Measurements from ENCODE around the gene EPS8L3. TPM values are rescaled to one million over a fixed set of nuclear protein-coding genes. Genes with fewer than 3 reads are reported as not detected.

The EPS8L3 gene
- total and polyA plus RNA-seq, 2 donors (not counting 3 experiments of a cell fraction or from before 2014, with no cell fraction given), result not detected

GRCh38 chr1:109754738-109755137 lies 9.0 kb downstream of the EPS8L3 start:
- ChIA-PET POLR2A (interaction anchor here (1.4 kb wide), 1 partner anchor 15 kb away, joined by 6 read pairs; no protein-coding TSS in a partner anchor), CTCF (interaction anchor here (1.0 to 2.5 kb wide), 5 partner anchors 19 to 209 kb away, joined by 4 to 9 read pairs (median 7); no protein-coding TSS in a partner anchor)
- intact Hi-C loops (cut with micrococcal nuclease), result no loop called here
- DNase-seq (ENCODE audit: low read depth, low spot score), result peak; percentile 29
- no peak for FAIRE-seq
- Histone ChIP-seq H3K27ac (ENCODE audit: insufficient read depth, low read depth, low read length) (no peak overlapping the region), H2AFZ (ENCODE audit: low read depth, low read length) (no peak overlapping the region), H3K79me2 (ENCODE audit: control insufficient read depth, insufficient read depth, low read length) (no peaks in the 10 kb centered on the region), H3K9me3 (replicated peaks; ENCODE audit: control insufficient read depth, insufficient read depth, low read length) (no peaks in the 10 kb centered on the region), H3K9ac (replicated peaks; ENCODE audit: extremely low read depth, insufficient read depth, low read length) (no peak overlapping the region), H4K20me1 (replicated peaks; ENCODE audit: control insufficient read depth, extremely low read depth, insufficient read depth, low read length) (no peaks in the 10 kb centered on the region), H3K4me2 (ENCODE audit: insufficient read depth, low read length) (peak overlapping the region; percentile 5), H3K9me1 (replicated peaks; ENCODE audit: control insufficient read depth, extremely low read depth, insufficient read depth, low read length) (no peaks in the 10 kb centered on the region), H3K4me1 (ENCODE audit: control insufficient read depth, extremely low read depth, insufficient read depth, low read length) (no peaks in the 10 kb centered on the region), H3K4me3 (replicated peaks in 1 of 3; ENCODE audit: insufficient read depth in 1 of 3, low read depth in 1 of 3, low read length in 3 of 3) (no peak overlapping the region), H3K27me3 (ENCODE audit: control insufficient read depth in 2 of 2, insufficient read depth in 2 of 2, low read length in 2 of 2) (peaks cover 8 to 17% of the 10 kb centered on the region in 2 experiments), H3K36me3 (ENCODE audit: control insufficient read depth in 2 of 2, extremely low read depth in 1 of 2, insufficient read depth in 2 of 2, low read length in 2 of 2) (no peaks in the 10 kb centered on the region)
- dilution Hi-C loops (cut with MboI; ENCODE audit: extremely low pct_ligation_motif_present, low sequenced_read_pairs), result no loop called here
- no TSS peak for BruUV-seq (replicated peaks)
- TF ChIP-seq EZH2 (IDR thresholded peaks at IDR 0.05; ENCODE audit: borderline replicate concordance, low read depth, low read length, severe bottlenecking) (no peak), POLR2A (IDR thresholded peaks at IDR 0.05; ENCODE audit: low read depth, low read length) (no peak), MYC (IDR thresholded peaks at IDR 0.05; ENCODE audit: low read depth, low read length) (no peak), FOS (IDR thresholded peaks at IDR 0.05; ENCODE audit: borderline replicate concordance, insufficient read depth, low read length) (no peak)
- TF ChIP-seq, protein P1, sequence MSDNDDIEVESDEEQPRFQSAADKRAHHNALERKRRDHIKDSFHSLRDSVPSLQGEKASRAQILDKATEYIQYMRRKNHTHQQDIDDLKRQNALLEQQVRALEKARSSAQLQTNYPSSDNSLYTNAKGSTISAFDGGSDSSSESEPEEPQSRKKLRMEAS (IDR thresholded peaks at IDR 0.05; ENCODE audit: insufficient read depth, insufficient read length), result no peak

DNA sequence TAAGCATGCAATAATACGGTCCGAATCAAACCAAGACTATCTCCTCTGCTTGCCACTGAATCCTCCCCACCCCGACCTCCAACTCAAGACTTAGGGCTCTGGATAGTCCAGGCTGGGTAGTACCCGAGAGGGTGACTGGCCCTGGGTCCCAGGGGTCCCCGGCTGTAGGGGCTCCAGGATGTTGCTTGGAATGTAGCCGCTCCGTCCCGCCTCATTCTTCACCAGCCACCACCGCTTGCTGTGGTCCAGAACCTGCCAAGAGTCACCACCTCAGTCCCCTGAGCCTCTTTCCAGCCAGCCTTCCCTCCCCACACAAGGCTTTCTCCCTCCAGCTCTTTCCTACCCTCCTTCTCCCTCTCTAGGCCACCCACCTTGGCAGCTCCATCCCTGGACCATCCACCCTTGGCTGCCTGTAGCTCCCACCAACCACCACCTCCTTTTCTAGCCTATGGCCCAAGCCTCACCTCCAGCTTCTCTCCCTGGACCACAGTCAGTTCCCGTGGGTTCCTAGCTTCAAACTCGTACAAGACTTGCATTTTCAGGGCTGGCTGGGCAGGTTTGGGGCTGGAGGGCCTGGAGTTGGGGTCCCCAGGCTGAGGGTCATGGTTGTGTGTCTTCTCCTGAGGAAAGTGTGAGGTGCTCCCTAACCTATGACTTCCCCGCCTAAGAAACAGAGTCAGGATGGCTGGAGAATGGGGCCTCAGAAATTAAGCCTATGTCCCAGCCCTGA lies 12.0 kb downstream of the EPS8L3 start:
- FAIRE-seq, result no peak
- Histone ChIP-seq H3K4me3 (replicated peaks in 1 of 3; ENCODE audit: insufficient read depth in 1 of 3, low read depth in 1 of 3, low read length in 3 of 3) (no peak overlapping the region), H3K27me3 (ENCODE audit: control insufficient read depth in 2 of 2, insufficient read depth in 2 of 2, low read length in 2 of 2) (peaks cover 14 to 22% of the 10 kb centered on the region in 2 experiments), H3K9me1 (replicated peaks; ENCODE audit: control insufficient read depth, extremely low read depth, insufficient read depth, low read length) (no peaks in the 10 kb centered on the region), H3K9ac (replicated peaks; ENCODE audit: extremely low read depth, insufficient read depth, low read length) (no peak overlapping the region), H3K79me2 (ENCODE audit: control insufficient read depth, insufficient read depth, low read length) (no peaks in the 10 kb centered on the region), H3K27ac (ENCODE audit: insufficient read depth, low read depth, low read length) (no peak overlapping the region), H2AFZ (ENCODE audit: low read depth, low read length) (no peak overlapping the region), H3K4me2 (ENCODE audit: insufficient read depth, low read length) (no peak overlapping the region), H3K4me1 (ENCODE audit: control insufficient read depth, extremely low read depth, insufficient read depth, low read length) (no peaks in the 10 kb centered on the region), H3K9me3 (replicated peaks; ENCODE audit: control insufficient read depth, insufficient read depth, low read length) (no peaks in the 10 kb centered on the region), H3K36me3 (ENCODE audit: control insufficient read depth in 2 of 2, extremely low read depth in 1 of 2, insufficient read depth in 2 of 2, low read length in 2 of 2) (no peaks in the 10 kb centered on the region), H4K20me1 (replicated peaks; ENCODE audit: control insufficient read depth, extremely low read depth, insufficient read depth, low read length) (no peaks in the 10 kb centered on the region)
- no peak for DNase-seq (ENCODE audit: low read depth, low spot score)
- intact Hi-C loops (cut with micrococcal nuclease), result no loop called here
- dilution Hi-C loops (cut with MboI; ENCODE audit: extremely low pct_ligation_motif_present, low sequenced_read_pairs), result no loop called here
- CTCF ChIA-PET, result no interaction called here
- POLR2A ChIA-PET, result no interaction called here
- BruUV-seq (replicated peaks), result no TSS peak
- TF ChIP-seq, protein P2, sequence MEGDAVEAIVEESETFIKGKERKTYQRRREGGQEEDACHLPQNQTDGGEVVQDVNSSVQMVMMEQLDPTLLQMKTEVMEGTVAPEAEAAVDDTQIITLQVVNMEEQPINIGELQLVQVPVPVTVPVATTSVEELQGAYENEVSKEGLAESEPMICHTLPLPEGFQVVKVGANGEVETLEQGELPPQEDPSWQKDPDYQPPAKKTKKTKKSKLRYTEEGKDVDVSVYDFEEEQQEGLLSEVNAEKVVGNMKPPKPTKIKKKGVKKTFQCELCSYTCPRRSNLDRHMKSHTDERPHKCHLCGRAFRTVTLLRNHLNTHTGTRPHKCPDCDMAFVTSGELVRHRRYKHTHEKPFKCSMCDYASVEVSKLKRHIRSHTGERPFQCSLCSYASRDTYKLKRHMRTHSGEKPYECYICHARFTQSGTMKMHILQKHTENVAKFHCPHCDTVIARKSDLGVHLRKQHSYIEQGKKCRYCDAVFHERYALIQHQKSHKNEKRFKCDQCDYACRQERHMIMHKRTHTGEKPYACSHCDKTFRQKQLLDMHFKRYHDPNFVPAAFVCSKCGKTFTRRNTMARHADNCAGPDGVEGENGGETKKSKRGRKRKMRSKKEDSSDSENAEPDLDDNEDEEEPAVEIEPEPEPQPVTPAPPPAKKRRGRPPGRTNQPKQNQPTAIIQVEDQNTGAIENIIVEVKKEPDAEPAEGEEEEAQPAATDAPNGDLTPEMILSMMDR (IDR thresholded peaks at IDR 0.05; ENCODE audit: extremely low read depth in 1 of 2, insufficient read depth in 1 of 2, low read depth in 1 of 2, low read length in 2 of 2), result no peak
- TF ChIP-seq EZH2 (IDR thresholded peaks at IDR 0.05; ENCODE audit: borderline replicate concordance, low read depth, low read length, severe bottlenecking) (no peak), GATA2 (IDR thresholded peaks at IDR 0.05; ENCODE audit: insufficient read depth, insufficient read length, low read depth, low read length) (no peak), MYC (IDR thresholded peaks at IDR 0.05; ENCODE audit: low read depth, low read length) (no peak), POLR2AphosphoS5 (IDR thresholded peaks at IDR 0.05; ENCODE audit: insufficient read depth, low read depth, low read length) (no peak), JUN (IDR thresholded peaks at IDR 0.05; ENCODE audit: borderline replicate concordance, insufficient read depth, insufficient read length, low read depth) (no peak), POLR2A (IDR thresholded peaks at IDR 0.05; ENCODE audit: low read depth, low read length) (no peak), FOS (IDR thresholded peaks at IDR 0.05; ENCODE audit: borderline replicate concordance, insufficient read depth, low read length) (no peak)
- TF ChIP-seq, protein P1 (IDR thresholded peaks at IDR 0.05; ENCODE audit: insufficient read depth, insufficient read length), result no peak

Measured in endothelial cell of umbilical vein (primary cell).